Immature natural killer cell (primary cell): Measurements from ENCODE around the gene RSPH1. TPM values are rescaled to one million over a fixed set of nuclear protein-coding genes. Genes with fewer than 3 reads are reported as not detected.
A peak's percentile ranks its signal among the peaks of the same experiment; 100 is the strongest.

Experiments
- DNase-seq, 3 donors: peaks; one replicate each; pipeline ENCODE4 v3.0.0; 2022; ENCODE audit warnings: mixed read lengths in 1 of 3
- H3K27ac Mint-ChIP-seq, 6 donors: one replicate each; pipeline ENCODE4 v1.8.0; 2020; ENCODE audit warnings: mixed read lengths in 6 of 6, mild to moderate bottlenecking in 5 of 6, inconsistent platforms in 4 of 6, moderate library complexity in 3 of 6
- H3K27me3 Mint-ChIP-seq, 3 donors: one replicate each; pipeline ENCODE4 v1.8.0; 2020 to 2021; ENCODE audit warnings: low read depth in 3 of 3, mild to moderate bottlenecking in 3 of 3, mixed read lengths in 3 of 3, moderate library complexity in 3 of 3, inconsistent platforms in 1 of 3
- H3K36me3 Mint-ChIP-seq, 3 donors: one replicate each; pipeline ENCODE4 v1.8.0; 2020; ENCODE audit warnings: mixed read lengths in 3 of 3, inconsistent platforms in 2 of 3, mild to moderate bottlenecking in 2 of 3
- H3K4me1 Mint-ChIP-seq, 2 donors: one replicate each; pipeline ENCODE4 v1.8.0; 2020; ENCODE audit warnings: inconsistent platforms in 2 of 2, mild to moderate bottlenecking in 2 of 2, mixed read lengths in 2 of 2, moderate library complexity in 1 of 2
- H3K4me3 Mint-ChIP-seq, 5 donors: one replicate each; pipeline ENCODE4 v1.8.0; 2020; ENCODE audit warnings: mild to moderate bottlenecking in 5 of 5, mixed read lengths in 5 of 5, inconsistent platforms in 3 of 5, moderate library complexity in 3 of 5
- H3K9me3 Mint-ChIP-seq, 6 donors: one replicate each; pipeline ENCODE4 v1.8.0; 2020; ENCODE audit warnings: mild to moderate bottlenecking in 6 of 6, mixed read lengths in 6 of 6, inconsistent platforms in 4 of 6, moderate library complexity in 3 of 6
- polyA plus RNA-seq, 3 donors: library from polyadenylated mRNA; unstranded; fragments of 300-500 nt; fragmentation: Illumina TruSeq; gene quantifications; one replicate each; pipeline ENCODE4 v1.2.3, GENCODE V29; 2021

RSPH1 gene
- polyA plus RNA-seq, 3 donors from 2014 or later = 0.37 TPM; not detected in 2

DNA sequence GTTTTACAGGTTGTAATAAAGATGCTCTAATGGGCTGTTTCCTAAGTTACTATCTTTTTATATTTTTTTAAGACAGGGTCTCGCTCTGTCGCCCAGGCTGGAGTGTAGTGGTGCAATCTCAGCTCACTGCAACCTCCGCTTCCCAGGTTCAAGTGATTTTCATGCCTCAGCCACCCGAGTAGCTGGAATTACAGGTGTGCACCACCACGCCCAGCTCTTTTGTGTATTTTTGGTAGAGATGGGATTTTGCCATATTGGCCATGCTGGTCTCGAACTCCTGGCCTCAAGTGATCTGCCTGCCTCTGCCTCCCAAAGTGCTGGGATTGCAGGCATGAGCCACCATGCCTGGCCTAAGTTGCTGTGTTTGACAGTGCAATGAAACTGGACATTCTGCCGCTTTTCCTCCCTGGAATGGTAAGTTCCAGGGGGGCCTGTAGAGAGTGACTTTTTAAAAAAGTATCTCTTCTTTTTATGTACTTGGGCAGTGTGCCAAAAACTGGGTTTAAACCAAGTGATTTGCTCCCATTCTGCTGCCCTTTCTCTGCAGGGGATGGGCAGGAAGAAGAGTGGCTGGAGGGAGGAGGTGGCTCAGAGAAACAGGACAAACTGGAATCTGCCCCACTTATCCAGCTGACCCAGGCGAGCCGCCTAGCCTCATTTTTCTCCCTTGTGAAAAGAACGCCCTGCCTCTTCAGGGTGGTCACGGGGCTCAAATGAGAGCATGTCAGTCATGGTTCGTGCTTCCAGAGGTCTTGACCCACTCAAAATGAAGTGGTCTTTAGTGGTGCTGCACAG, 19.9 kb upstream of the RSPH1 start:
- Mint-ChIP-seq H3K27ac (peak overlapping the region in 1 of 6 donors; percentile 86), H3K9me3 (no peaks in the 10 kb centered on the region), H3K36me3 (peaks cover 25 to 28% (median 27%) of the 10 kb centered on the region in 3 donors), H3K4me1 (peaks cover 13 to 19% of the 10 kb centered on the region in 2 donors), H3K27me3 (peaks cover 2 to 6% (median 2%) of the 10 kb centered on the region in 3 donors), H3K4me3 (peak overlapping the region; percentile 85 to 89 (median 87))
- no peak for DNase-seq

DNA sequence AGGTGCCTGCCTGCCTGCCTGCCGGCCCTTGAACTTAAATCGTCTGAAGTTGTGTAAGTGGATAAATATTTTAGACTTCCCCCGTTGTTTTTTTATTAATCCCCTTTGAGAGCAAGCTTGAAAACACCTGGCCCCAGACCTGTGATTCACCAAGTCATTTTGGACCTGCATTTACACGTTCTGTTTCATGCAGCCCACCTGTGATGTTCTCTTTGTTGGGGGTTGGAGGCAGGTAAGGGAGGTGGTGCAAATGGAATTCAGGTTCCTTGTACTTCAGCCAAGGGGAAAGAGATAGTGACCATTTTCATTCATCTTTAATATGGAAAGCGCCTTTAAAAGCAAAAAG, 18.8 kb upstream of the RSPH1 start:
- Mint-ChIP-seq H3K27me3 (peaks cover 2 to 6% (median 2%) of the 10 kb centered on the region in 3 donors), H3K36me3 (peaks cover 16 to 19% (median 18%) of the 10 kb centered on the region in 3 donors), H3K9me3 (no peaks in the 10 kb centered on the region), H3K27ac (peak overlapping the region; percentile 2 to 89 (median 80)), H3K4me1 (peaks cover 13 to 19% of the 10 kb centered on the region in 2 donors), H3K4me3 (peak overlapping the region; percentile 85 to 89 (median 87))
- no peak for DNase-seq

- Mint-ChIP-seq H3K4me1 (peaks cover 13 to 19% of the 10 kb centered on the region in 2 donors), H3K9me3 (no peaks in the 10 kb centered on the region), H3K27ac (peak overlapping the region in 5 of 6 donors; percentile 66 to 89 (median 82)), H3K36me3 (peaks cover 10 to 14% (median 13%) of the 10 kb centered on the region in 3 donors), H3K27me3 (peaks cover 2 to 6% (median 2%) of the 10 kb centered on the region in 3 donors), H3K4me3 (peak overlapping the region; percentile 86 to 89 (median 88))
- peak; percentile 47 to 51 (median 48) for DNase-seq
Observed at GRCh38 chr21:42513985-42514882, 18.2 kb upstream of the RSPH1 start.

GRCh38 chr21:42513151-42513984, 17.3 kb upstream of the RSPH1 start, which contains the start of gene SLC37A1:
Gene SLC37A1, plus strand, starts transcription at chr21:42513852. Its CDS starts 4,603 bp downstream, at chr21:42518455.
- Mint-ChIP-seq H3K27ac (peak within 1 kb of the TSS; percentile 34 to 89 (median 80)), H3K4me1 (peaks cover 13 to 19% of the 10 kb centered on the region in 2 donors), H3K9me3 (no peaks in the 10 kb centered on the region), H3K27me3 (peaks cover 2 to 6% (median 2%) of the 10 kb centered on the region in 3 donors), H3K4me3 (peak within 1 kb of the TSS; percentile 86 to 90 (median 89)), H3K36me3 (peaks cover 5 to 14% (median 7%) of the 10 kb centered on the region in 3 donors)
- DNase-seq = peak; percentile 43 to 53 (median 49)

- Mint-ChIP-seq H3K27me3 (peaks cover 0 to 6% (median 2%) of the 10 kb centered on the region in 3 donors), H3K36me3 (peaks cover 4 to 7% (median 5%) of the 10 kb centered on the region in 3 donors)
Observed at GRCh38 chr21:42512346-42513034, 16.5 kb upstream of the RSPH1 start.

GRCh38 chr21:42509244-42509643, 13.2 kb upstream of the RSPH1 start:
- Mint-ChIP-seq H3K4me3 (no peak overlapping the region), H3K4me1 (peaks cover under 1 to 7% of the 10 kb centered on the region in 2 donors), H3K9me3 (no peaks in the 10 kb centered on the region), H3K36me3 (no peaks in the 10 kb centered on the region), H3K27me3 (peaks cover 0 to 4% (median 0%) of the 10 kb centered on the region in 3 donors), H3K27ac (no peak overlapping the region)
- no peak for DNase-seq

More at GRCh38 chr21:42512346-42513034, 16.5 kb upstream of the RSPH1 start:
- Mint-ChIP-seq H3K4me3 (peak overlapping the region; percentile 74 to 90 (median 86)), H3K4me1 (peaks cover 13 to 19% of the 10 kb centered on the region in 2 donors), H3K9me3 (no peaks in the 10 kb centered on the region), H3K27ac (peak overlapping the region in 5 of 6 donors; percentile 15 to 70 (median 47))
- no peak for DNase-seq

GRCh38 chr21:42508371-42508770, 12.3 kb upstream of the RSPH1 start:
- no peak for DNase-seq
- H3K4me3 Mint-ChIP-seq = no peak overlapping the region
- H3K36me3 Mint-ChIP-seq = no peaks in the 10 kb centered on the region
- H3K4me1 Mint-ChIP-seq = peaks cover 9 to 16% of the 10 kb centered on the region in 2 donors
- no peaks in the 10 kb centered on the region for H3K9me3 Mint-ChIP-seq
- no peak overlapping the region for H3K27ac Mint-ChIP-seq
- peaks cover 0 to 4% (median 0%) of the 10 kb centered on the region in 3 donors for H3K27me3 Mint-ChIP-seq

GRCh38 chr21:42507418-42507817, 11.4 kb upstream of the RSPH1 start:
- Mint-ChIP-seq H3K27ac (no peak overlapping the region), H3K9me3 (no peaks in the 10 kb centered on the region), H3K36me3 (no peaks in the 10 kb centered on the region), H3K4me1 (peaks cover 11 to 15% of the 10 kb centered on the region in 2 donors), H3K4me3 (no peak overlapping the region), H3K27me3 (peaks cover 0 to under 1% (median 0%) of the 10 kb centered on the region in 3 donors)
- no peak for DNase-seq

DNA sequence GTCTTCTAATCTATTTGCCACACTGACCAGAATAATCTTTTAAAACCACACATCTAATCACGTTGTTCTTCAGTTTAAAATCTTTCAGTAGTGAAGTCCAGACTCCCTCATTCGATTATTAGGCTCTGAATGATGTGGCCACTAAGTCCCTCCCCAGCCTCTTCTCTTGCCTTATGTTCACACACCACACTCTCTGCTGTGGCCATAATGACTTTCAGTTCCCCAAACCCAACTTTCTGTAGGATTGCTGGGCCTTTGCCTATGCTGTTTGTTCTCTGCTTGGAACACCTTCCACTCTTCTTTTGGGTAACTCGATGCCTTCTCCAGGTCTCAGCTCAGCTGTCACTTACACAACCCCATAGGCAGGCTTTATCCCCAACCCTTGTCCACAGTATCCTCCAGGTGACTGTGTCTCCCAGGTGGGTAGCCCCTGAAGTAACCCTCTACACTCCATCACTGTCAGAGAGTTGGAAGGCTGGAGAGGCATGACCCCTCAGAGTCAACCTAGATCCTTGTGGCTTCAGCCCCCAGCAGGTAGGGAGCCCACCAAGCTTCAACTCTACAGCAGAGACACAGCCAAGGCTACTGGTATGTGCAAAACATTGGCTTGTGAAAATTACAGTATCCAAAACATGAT, 9.2 kb upstream of the RSPH1 start:
- Mint-ChIP-seq H3K4me1 (peaks cover 11% of the 10 kb centered on the region in 2 donors), H3K27ac (peak overlapping the region in 1 of 6 donors; percentile 34)

GRCh38 chr21:42503711-42504110, 7.7 kb upstream of the RSPH1 start:
- H3K27ac Mint-ChIP-seq = peak overlapping the region in 4 of 6 donors; percentile 51 to 83 (median 70)
- no peak for DNase-seq
- H3K27me3 Mint-ChIP-seq = no peaks in the 10 kb centered on the region
- H3K4me3 Mint-ChIP-seq = peak overlapping the region in 1 of 5 donors; percentile 1
- H3K9me3 Mint-ChIP-seq = no peaks in the 10 kb centered on the region
- H3K36me3 Mint-ChIP-seq = no peaks in the 10 kb centered on the region
- peaks cover 11% of the 10 kb centered on the region in 2 donors for H3K4me1 Mint-ChIP-seq

More for the DNA sequence above, 9.2 kb upstream of the RSPH1 start:
- Mint-ChIP-seq H3K4me3 (no peak overlapping the region), H3K27me3 (no peaks in the 10 kb centered on the region), H3K9me3 (no peaks in the 10 kb centered on the region), H3K36me3 (no peaks in the 10 kb centered on the region)
- DNase-seq = no peak

DNA sequence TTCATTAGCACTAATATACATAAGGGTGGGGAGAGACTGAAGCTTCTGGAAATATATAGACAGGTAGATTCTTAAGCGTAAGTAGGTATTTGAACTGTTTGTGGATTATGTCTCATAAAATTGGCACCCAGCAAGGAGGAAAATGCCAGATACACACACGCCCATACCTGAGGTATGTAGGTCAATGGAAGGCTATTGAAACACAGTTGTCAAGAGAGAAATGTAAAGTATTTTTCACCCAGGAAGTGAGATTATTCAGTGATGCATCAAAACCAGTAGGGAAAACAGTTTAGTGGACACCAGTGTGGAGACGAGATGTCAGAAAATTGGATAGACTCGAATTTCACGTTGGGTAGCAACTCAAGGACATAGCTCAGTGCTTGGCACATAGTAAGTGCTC, 4.7 kb upstream of the RSPH1 start:
- Mint-ChIP-seq H3K4me3 (no peak overlapping the region), H3K27ac (peak overlapping the region in 1 of 6 donors; percentile 57), H3K4me1 (peaks cover 25% of the 10 kb centered on the region in 2 donors), H3K27me3 (peaks cover 5 to 7% (median 7%) of the 10 kb centered on the region in 3 donors), H3K9me3 (no peaks in the 10 kb centered on the region), H3K36me3 (no peaks in the 10 kb centered on the region)
- DNase-seq = no peak

DNA sequence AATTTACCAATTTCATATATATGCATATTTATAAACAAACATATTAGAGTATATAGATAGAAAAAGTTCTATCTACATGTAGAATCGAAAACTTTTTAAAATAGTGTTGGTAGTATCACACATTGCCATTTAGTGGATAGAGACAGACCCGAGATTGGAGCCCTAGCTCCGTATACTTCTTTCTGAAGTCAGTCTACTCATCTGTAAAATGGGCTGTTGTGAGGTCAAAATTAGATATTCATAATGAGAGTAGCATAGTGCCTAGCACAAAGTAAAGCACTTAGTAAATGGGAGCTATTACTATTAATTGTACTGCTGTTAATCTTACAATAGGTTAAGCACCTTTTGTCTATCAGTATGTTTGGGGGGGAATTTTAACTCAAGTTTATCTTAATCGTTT, 4.2 kb upstream of the RSPH1 start:
- H3K36me3 Mint-ChIP-seq = no peaks in the 10 kb centered on the region
- no peak for DNase-seq
- H3K4me1 Mint-ChIP-seq = peaks cover 28 to 30% of the 10 kb centered on the region in 2 donors
- no peaks in the 10 kb centered on the region for H3K9me3 Mint-ChIP-seq
- H3K27me3 Mint-ChIP-seq = peaks cover 7 to 9% (median 7%) of the 10 kb centered on the region in 3 donors
- no peak overlapping the region for H3K4me3 Mint-ChIP-seq
- H3K27ac Mint-ChIP-seq = no peak overlapping the region
